ENCODE data around the gene SMIM44.
"Not testable (repeated sequence)": the region's sequence is repeated elsewhere in the genome, so short reads cannot be mapped to it uniquely, and the experiment has no call there.

Gene SMIM44

DNA sequence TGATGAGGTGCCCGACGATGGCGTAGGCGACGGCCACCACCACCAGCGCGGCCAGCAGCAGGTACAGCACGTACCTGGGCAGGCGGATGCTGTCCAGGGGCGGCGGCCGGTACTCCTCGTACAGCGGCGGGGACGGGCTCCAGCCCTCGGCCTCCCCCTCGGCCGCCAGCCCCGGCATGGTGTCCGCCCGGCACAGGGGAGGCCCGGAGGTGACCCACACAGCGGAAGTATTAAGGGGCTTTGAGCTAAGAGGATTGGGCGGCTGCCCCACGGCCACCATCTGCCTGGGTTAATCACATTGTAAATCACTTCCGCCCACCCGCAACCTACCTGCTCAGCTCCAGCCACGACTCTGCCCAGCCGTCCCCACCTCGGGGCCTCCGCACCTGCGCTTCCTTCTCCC lies at the start of gene SMIM44:
SMIM44 (minus strand) TSS at position 216 of the 403 bp plus-strand sequence; CDS start at position 178, 38 bp downstream.
- no peak for DNase-seq

DNA sequence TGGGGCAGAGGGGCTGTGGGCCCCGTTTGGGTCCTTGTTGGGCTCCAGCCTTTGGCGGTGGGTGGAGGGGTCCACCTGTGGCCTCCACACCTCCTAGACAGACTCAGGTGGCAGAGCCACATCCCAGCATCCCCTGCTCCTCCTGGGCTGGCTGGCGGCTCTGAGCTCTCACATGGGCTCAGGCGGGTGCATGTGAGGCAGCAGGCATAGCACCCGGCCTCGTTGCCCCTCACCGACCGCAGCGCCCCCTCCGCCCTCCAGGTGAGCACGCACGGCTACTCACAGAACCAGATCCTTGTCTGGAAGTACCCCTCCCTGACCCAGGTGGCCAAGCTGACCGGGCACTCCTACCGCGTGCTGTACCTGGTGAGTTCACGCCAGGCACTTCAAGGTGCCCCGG lies 49.8 kb upstream of the SMIM44 start:
- no peak for DNase-seq

DNA sequence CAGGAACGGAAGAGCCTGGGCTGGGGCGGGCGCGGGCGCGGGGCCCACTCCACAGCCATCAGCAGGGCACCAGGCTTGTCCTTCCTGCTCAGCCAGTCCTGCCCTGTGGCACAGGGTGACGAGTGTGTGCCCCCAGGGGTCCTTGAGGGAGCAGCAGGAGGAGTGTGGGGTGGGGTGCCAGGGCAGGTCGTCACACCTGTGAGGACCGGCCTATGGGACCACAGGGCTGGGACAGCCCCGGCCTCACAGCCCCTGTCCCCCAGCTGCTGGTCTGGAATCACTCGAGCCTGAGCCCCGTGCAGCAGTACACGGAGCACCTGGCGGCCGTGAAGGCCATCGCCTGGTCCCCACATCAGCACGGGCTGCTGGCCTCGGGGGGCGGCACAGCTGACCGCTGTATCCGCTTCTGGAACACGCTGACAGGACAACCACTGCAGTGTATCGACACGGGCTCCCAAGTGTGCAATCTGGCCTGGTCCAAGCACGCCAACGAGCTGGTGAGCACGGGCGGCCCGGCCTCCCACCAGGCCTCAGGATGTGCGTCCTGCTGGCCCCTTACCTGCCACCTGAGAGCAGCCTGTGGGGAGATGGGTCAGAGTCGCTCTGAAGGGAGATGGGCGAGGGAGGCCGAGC lies 49.0 kb upstream of the SMIM44 start:
- DNase-seq, result no peak

DNA sequence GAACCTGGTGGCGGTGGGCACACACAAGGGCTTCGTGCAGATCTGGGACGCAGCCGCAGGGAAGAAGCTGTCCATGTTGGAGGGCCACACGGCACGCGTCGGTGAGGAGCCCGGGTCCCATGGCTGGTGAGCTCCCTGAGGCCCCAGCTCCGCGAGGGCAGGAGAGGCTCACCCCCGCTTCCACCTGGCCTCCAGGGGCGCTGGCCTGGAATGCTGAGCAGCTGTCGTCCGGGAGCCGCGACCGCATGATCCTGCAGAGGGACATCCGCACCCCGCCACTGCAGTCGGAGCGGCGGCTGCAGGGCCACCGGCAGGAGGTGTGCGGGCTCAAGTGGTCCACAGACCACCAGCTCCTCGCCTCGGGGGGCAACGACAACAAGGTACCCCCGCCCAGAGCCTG lies 48.5 kb upstream of the SMIM44 start:
- DNase-seq, result no peak

DNA sequence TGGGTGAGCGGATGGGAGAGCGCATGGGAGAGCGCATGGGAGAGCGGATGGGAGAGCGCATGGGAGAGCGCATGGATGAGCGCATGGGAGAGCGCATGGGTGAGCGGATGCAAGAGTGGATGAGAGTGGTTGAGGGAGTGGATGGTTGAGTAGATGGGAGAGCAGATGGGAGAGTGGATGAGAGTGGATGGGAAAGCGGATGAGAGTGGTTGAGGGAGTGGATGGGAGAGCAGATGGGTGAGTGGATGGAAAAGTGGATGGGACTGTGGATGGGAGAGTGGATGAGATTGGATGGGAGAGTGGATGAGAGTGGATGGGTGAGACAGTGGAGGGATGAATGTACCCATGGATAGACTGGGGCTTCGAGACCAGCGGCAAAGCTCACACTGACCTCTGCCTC lies 47.1 kb upstream of the SMIM44 start:
- DNase-seq, result no peak

DNA sequence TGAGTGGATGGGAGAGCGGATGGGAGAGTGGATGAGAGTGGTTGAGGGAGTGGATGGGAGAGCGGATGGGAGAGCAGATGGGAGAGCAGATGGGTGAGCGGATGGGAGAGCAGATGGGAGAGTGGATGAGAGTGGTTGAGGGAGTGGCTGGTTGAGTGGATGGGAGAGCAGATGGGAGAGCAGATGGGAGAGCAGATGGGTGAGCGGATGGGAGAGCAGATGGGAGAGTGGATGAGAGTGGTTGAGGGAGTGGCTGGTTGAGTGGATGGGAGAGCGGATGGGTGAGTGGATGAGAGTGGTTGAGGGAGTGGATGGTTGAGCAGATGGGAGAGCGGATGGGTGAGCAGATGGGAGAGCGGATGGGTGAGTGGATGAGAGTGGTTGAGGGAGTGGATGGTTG lies 46.1 kb upstream of the SMIM44 start:
- not testable (repeated sequence) for DNase-seq

DNA sequence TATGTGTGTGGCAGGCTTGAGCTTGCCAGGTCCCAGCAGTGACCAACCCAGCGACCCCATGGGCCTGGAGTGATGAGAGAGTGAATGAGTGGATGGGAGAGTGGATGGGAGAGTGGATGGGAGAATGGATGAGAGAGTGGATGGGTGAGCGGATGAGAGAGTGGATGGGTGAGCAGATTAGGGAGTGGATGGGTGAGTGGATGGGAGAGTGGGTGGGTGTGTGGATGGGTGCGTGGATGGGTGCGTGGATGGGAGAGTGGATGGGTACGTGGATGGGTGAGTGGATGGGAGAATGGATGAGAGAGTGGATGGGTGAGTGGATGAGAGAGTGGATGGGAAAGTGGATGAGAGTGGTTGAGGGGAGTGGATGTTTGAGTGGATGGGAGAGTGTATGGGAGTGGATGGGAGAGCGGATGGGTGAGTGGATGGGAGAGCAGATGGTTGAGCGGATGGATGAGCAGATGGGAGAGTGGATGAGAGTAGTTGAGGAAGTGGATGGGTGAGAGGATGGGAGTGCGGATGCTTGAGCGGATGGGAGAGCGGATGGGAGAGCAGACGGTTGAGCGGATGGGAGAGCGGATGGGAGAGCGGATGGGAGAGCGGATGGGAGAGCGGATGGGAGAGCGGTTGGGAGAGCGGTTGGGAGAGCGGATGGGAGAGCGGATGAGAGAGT lies 45.4 kb upstream of the SMIM44 start:
- no peak for DNase-seq

DNA sequence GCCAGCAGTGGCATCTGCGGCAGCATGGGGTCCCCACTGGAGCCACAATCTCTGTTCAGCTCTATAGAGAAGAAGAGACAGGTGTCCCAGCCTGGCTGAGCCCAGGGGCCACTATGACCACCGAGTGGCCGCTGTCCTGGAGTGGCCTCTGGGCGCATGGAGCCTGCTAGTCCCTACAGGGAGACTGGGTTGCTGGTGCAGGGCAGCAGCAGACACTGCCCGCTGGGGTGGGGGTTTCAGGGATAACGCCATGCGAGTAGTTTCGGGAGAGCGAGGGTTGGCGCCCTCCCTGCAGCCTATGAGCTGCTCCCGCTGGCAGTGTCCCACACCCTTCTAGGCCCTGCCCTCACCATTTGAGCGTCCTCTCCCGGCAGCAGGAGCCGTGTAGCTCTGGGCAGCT lies 44.8 kb upstream of the SMIM44 start:
- no peak for DNase-seq

DNA sequence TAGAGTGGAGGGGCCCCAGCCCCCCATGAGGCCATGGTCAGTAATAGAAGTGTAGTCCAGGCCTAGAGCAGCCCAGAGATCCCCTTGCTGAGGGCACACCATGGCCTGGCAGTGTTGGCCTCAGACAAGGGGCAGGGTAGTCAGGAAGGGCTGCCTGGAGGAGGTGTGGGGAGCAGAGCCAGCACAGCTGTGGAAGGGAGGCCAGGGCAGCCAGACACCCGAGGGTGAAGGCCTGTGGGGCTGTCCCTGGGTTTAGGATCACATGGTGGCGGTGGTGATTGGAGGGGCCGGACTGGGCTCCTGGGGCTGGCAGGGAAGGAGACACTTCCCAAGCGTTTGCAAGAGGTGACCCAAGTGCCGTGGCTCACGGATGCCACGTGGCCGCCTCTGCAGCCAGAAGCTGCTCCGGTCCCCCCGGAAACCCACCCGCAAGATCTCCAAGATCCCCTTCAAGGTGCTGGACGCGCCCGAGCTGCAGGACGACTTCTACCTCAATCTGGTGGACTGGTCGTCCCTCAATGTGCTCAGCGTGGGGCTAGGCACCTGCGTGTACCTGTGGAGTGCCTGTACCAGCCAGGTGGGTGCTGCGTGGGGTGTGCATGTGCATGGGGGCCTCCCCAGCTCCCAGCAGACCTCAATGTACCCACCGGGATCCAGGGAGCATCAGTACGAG lies 44.1 kb upstream of the SMIM44 start:
- no peak for DNase-seq

DNA sequence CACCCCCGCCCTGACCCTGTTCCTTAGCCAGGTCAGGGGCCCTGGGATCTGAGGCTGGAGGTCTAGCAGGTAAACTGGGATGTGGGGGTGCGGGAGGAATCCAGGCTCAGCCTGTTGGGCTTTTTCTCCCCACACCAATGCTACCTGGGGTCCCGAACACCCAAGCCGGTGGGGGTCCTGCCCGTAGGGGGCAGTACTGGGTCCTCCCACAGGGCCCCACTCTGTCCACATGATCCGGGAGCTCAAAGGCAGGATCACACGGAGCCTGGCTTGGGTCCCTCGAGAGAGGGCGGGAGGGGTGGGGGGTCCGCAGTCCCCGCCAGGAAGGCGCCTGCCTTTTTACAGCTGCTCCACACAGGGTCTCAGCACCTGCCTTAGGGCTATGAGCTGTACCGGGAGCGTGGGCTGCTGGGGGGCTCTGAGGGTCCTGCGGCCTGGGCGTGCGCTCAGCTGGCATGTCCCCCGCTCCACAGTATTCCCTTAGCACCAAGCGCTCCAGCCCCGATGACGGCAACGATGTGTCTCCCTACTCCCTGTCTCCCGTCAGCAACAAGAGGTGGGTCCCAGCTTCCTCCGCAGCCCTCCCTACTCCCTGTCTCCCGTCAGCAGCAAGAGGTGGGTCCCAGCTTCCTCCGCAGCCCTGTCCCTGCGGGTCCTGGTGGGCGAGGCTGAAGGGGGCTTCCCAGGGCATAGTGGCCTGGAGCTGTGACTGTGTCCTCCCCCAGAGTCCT lies 43.4 kb upstream of the SMIM44 start:
- DNase-seq, result no peak

DNA sequence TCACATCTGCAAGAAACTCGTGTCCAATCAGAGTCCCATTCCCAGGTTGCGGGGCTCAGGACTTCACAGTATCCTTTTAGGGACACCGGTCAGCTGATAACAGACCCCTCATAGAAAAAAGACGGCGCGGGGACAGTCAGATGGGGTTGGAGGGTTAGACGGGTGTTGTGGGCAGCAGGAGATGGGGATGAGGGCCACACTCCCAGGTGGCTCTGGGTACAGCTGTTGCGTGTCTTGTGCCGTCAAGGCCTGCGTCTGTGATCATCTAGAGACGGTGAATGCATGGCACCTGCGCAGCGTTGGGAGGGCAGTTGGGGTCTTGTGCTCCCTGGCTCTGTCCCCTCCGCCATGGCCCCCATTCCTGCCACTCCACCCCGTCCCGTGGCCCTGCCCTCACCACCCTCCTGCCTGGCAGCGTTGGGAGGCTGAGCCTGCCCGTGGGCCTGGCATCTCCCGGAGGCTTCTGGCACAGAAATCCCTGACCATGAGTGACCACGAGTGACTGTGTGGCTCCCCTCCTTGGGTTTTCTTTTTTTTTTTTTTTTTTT lies 41.7 kb upstream of the SMIM44 start:
- no peak for DNase-seq

DNA sequence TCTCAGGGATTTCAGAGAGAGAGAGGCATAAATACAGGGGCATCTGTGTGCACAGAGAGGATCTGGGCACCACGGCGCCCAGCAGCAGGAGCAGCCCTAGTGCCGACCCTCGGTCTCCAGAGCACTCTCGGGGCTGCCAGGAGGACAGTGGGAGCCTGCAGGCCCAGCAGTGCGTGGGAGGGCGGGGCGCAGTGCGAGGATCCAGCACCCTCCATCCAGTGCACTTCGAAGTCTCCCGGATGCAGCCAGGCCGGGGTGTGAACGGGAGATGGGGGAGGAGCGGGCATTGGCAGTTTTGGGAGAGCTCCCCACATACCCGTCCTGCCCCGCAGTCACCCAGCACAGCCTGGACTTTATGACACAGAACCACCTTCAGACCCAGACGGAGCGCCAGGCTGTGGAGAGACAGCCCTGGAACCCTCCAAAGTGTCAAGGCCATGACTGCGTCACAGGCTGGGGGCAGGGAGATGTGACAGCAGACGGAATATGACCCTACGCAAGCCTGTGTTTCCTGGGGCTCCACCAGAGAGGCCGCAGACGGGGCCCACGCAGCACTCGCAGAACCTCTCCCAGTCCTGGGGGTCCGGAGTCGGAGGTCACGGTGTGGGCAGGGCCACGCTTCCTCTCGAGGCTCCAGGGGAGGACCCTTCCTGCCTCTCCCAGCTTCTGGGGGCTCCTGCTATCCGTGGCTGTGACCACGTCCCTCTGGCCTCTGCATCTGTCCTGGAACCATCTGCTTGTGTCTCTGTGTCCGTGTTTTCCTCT lies 41.0 kb upstream of the SMIM44 start:
- DNase-seq, result no peak

DNA sequence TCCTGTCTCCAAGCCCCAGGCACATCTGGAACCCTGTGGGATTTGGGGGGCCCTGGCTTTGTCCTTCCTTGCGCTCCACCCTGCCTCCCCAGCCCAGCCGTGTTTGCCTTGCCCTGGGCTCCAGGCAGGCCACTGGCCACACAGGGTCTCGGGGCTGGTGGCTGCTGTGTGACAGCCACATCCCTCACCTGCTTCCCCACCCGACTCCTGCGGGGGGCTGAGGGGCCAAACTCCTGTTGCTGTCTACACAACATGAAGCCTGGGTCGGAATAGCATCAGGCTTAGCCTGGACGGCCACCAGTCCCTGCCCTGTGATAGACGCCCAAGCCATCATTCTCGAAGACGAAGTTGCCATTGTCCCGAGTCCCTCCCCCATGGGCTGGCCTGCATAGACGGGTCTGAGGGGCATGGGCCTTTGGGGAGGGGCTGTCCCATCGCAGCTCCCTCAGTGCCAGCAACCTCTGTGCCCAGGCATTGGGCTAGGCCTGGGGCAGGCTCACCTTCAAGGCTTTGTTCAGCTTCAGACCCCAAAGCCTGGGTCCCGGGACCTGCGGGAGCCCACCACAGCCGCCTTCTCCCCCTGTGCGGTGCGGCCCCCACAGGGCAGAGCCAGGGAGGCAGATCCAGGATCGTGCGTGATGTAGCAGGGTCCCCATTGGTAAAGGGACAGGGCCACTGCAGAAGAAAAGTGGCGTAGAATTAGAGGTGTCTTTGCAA lies 40.3 kb upstream of the SMIM44 start:
- DNase-seq, result no peak

DNA sequence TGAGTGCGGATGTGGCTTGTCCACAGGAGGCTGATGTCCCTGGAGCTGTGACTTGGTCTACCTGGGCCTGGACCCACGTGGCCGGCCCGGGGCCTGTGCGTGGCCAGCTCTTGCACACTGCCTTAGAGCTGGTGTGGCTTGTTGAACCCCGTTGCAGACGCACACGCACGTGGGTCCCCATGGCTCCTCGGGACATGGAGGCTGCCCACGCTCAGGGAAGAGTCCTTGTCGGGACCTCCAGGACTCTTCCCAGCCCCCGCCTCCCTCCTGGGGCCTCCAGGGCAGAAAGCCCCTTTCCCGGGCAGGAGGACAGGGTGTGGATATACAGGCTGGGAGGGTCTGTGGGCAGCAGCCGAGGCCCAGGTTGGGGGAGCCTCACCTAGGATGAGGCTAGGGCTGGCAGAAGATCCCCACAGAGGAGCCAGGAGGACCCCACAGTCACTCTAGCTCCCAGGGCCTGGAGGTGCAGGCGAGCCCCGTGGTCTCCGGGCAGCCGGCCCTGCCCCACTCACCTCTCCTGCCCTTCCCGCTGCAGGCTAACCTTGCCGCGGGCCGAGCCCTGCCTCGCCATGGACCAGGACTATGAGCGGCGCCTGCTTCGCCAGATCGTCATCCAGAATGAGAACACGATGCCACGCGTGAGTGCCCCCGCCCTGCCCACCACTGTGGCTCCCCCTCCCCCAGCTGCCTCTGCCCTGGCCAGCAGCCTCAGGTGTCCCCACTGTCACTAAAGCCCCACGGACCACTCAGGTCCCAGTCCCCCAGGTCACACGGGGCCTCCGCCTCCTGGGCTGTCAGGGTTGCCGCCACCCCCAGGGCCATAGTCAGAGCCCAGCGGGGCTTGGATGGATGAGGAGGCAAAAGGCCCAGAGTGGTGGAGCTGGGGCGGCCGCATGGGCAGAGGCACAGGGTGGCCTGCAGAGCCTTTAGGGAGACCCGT lies 39.5 kb upstream of the SMIM44 start:
- DNase-seq, result no peak

DNA sequence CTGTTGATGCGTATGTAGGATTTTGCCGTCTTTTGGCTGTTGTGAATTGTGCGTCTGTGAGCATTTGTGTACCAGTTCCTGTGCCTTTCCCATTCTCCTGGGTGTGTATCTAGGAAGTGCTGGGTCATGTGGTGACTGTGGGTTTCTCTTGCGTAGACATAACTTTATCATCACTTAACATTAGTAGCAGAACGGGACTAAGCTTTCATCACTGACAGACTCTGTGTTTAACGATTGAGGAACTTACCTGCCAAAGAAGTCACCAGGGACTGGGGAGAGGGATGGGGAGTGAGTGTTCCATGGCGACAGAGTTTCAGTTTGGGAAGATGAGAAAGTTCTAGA lies 37.8 kb upstream of the SMIM44 start:
- no peak for DNase-seq

DNA sequence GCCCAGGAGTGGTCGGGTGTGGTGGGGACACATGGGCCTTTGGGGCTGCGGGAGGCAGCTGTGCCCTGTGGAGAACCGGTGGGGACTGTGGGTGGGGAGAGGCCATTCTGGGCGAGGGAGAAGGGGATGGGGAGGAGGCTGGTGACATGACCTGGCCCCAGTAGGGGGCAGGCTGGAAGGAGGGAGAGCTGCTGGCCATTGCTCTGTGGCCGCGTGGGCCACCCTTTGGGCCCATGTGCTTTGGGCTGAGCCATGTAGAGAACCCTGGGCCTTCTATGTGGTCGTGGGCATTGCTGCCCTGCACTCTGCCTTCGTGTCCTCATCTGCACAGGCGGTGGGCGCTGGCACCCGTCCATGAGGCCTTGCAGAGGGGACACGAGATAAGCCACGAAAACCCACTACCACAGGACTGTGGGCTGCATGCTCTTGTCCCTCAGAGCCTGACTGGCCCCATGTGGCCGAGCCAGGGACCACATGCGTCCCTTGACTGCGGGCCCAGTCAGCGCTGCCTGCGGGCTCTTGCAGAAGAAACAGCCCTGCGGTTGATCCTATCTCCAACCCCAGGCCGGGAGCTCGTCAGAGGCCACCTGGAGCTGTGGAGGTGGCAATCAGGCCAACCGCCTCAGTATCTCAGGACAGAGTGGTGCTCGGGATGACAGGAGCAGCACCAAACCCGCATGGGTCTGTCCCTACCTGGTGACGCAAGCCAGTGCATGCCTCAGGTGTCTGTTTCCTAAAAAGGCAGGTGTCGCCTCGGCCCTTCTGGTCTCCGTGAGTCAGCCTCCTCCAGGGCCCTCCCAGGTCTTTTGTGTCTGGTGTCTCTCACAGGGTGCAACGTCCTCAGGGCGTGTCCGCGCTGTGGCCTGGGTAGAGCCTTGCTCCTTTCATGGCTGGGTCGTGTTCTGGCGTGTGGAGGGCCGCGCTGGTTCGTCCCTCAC lies 37.2 kb upstream of the SMIM44 start:
- DNase-seq, result no peak

DNA sequence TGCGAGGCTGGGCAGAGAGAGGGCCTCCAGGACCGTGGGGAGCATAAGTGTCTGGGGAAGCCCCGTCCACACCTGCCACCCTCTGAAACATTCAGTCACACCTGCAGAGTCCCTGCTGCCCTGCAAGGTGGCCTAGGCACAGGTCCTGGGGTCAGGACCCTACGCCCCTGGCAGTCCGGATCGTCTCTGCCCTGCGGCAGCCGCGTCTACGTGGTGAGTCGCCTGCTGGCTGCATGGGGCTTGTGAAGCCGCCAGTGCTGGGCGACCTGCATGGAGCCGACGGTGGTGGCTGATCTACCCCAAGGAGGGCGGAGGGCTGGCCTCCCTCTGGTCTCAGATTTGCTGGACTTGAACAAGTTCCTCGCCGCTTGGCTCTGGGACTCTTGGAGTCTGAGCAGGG lies 35.9 kb upstream of the SMIM44 start:
- DNase-seq, result no peak

DNA sequence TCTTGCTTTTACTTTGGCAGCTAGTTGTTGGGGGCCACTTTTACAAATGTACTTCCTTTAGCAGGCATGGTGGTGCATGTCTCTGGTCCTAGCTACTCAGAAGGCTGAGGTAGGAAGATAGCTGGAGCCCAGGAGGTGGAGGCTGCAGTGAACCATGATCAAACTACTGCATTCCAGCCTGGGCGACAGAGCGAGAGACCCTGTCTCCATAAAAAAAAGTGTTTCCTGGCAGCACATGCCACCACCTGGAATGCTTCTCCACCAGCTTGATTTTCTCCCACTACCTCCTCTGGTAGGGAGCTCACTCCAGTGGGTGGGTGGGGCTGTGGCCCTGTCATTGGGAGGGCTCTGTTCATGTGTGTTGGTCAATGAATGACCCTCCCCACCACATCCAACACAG lies 35.4 kb upstream of the SMIM44 start:
- DNase-seq, result no peak

DNA sequence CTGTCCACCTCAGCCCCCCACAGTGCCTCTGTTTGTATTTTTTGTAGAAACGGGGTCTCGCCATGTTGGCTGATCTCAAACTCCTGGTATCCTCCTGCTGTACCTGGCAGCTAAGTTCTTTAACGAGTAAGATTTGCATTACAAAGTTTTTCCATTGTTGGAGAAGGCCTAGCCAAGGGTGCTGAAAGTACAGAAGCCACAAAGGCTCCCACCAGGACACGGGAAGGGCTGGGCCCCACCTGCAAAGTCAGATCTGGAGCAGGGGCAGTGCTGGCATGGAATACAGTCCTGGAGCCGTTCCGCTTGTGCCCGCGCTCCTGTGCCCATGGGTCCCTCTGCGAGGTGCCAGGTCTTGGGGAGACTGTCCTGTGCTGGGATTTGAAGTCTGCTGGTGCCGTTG lies 35.0 kb upstream of the SMIM44 start:
- no peak for DNase-seq

DNA sequence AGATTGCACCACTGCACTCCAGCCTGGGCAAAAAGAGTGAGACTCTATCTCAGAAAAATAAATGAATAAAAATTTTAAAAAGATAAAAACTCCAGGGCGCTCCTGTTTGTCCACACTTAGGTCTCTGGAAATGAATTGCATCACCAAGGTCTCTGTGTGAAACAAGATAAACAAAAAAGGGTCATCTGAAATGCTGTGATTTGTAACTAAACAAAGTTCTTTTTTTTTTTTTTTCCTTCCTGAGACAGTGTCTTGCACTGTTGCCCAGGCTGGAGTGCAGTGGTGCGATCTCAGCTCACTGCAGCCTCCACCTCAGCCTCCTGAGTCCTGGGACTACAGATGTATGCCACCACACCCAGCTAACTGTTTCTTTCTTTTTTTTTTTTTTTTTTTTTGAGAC lies 34.4 kb upstream of the SMIM44 start:
- no peak for DNase-seq
